Cortex of kidney (tissue), 1 donor: Measurements from ENCODE around the gene SGCD.

Experiments used
- DNase-seq: peaks from one replicate; lab custom pipeline; 2025; lab: John Stamatoyannopoulos, UW

SGCD gene

GRCh38 chr5:156401804-156402203 lies 74.8 kb downstream of the SGCD start:
- DNase-seq = no peak

GRCh38 chr5:156402387-156402921 lies 75.5 kb downstream of the SGCD start:
- no peak for DNase-seq

GRCh38 chr5:156405988-156406387 lies 79.0 kb downstream of the SGCD start:
- no peak for DNase-seq

- no peak for DNase-seq
Measured at GRCh38 chr5:156407251-156407650, 80.3 kb downstream of the SGCD start.

- DNase-seq = no peak
Measured at GRCh38 chr5:156409834-156410233, 82.9 kb downstream of the SGCD start.

GRCh38 chr5:156411185-156411613 lies 84.2 kb downstream of the SGCD start:
- no peak for DNase-seq

GRCh38 chr5:156411957-156412356 lies 85.0 kb downstream of the SGCD start:
- DNase-seq = no peak

GRCh38 chr5:156414391-156414790 lies 87.4 kb downstream of the SGCD start:
- DNase-seq = no peak

- no peak for DNase-seq
Measured at GRCh38 chr5:156419661-156420060, 92.7 kb downstream of the SGCD start.

GRCh38 chr5:156420665-156421064 lies 93.7 kb downstream of the SGCD start:
- no peak for DNase-seq

- no peak for DNase-seq
Measured at GRCh38 chr5:156421798-156422197, 94.8 kb downstream of the SGCD start.

- DNase-seq = no peak
Measured at GRCh38 chr5:156423597-156423996, 96.6 kb downstream of the SGCD start.

GRCh38 chr5:156427315-156427714 lies 100.4 kb downstream of the SGCD start:
- DNase-seq = no peak

GRCh38 chr5:156431956-156432829 lies 105.2 kb downstream of the SGCD start:
- no peak for DNase-seq

- DNase-seq = no peak
Measured at GRCh38 chr5:156432830-156433105, 105.8 kb downstream of the SGCD start.

GRCh38 chr5:156434471-156434870 lies 107.5 kb downstream of the SGCD start:
- no peak for DNase-seq

GRCh38 chr5:156435101-156435500 lies 108.1 kb downstream of the SGCD start:
- DNase-seq = no peak

- DNase-seq = no peak
Measured at GRCh38 chr5:156438076-156438475, 111.1 kb downstream of the SGCD start.

GRCh38 chr5:156444753-156445291 lies 117.9 kb downstream of the SGCD start:
- no peak for DNase-seq

GRCh38 chr5:156446526-156446925 lies 119.6 kb downstream of the SGCD start:
- DNase-seq = no peak

- DNase-seq = no peak
Measured at GRCh38 chr5:156450778-156451177, 123.8 kb downstream of the SGCD start.

- DNase-seq = no peak
Measured at GRCh38 chr5:156451505-156451904, 124.5 kb downstream of the SGCD start.

GRCh38 chr5:156456857-156457256 lies 129.9 kb downstream of the SGCD start:
- DNase-seq = no peak
